K562 (cell line): ENCODE results near the gene TRIM34. TPM values are rescaled to one million over a fixed set of nuclear protein-coding genes. Genes with fewer than 3 reads are reported as not detected.

Experiments
- ATF1 ChIP-seq, 2 experiments: fragments of 450-650 bp in 1 of 2; IDR thresholded peaks; 2 replicates each; pipeline ENCODE4 v1.6.1; 2016; ENCODE audit warnings: missing compliant biosample characterization in 1 of 2, missing genetic modification characterization in 1 of 2
- CCNT2 ChIP-seq: IDR thresholded peaks from 2 replicates; pipeline ENCODE4 v1.6.1; 2011; ENCODE audit warnings: borderline replicate concordance, low read depth, mild to moderate bottlenecking, moderate library complexity, mixed read lengths, low read length; ENCODE audit not compliant: insufficient read length; ENCODE audit errors: extremely low read depth
- CREM ChIP-seq: IDR thresholded peaks from 2 replicates; pipeline ENCODE4 v1.6.1; 2014; ENCODE audit warnings: antibody characterized with exemption, low read depth
- GABPA ChIP-seq: fragments of 200-800 bp; sonication (Bioruptor generic); conservative IDR thresholded peaks from 2 replicates; pipeline ENCODE4 v1.6.1; 2016; ENCODE audit warnings: low read depth, missing genetic modification characterization, missing compliant biosample characterization
- GTF2F1 ChIP-seq: IDR thresholded peaks from 2 replicates; pipeline ENCODE4 v1.6.1; 2011; ENCODE audit warnings: low read depth, low read length, improper control_type of control experiment
- HDAC3 ChIP-seq: fragments of 450-650 bp; IDR thresholded peaks from 2 replicates; pipeline ENCODE4 v1.6.1; 2018; ENCODE audit warnings: borderline replicate concordance, mild to moderate bottlenecking, moderate library complexity; ENCODE audit not compliant: partially characterized antibody
- LEF1 ChIP-seq: fragments of 450-650 bp; IDR thresholded peaks from 2 replicates; pipeline ENCODE4 v1.6.1; 2016; ENCODE audit warnings: mild to moderate bottlenecking
- MBD2 ChIP-seq: sonication (generic); IDR thresholded peaks from 2 replicates; pipeline ENCODE4 v1.6.1; 2016; ENCODE audit warnings: low read depth, borderline replicate concordance
- PHF20 ChIP-seq: fragments of 450-650 bp; IDR thresholded peaks from 2 replicates; pipeline ENCODE4 v1.6.1; 2018; ENCODE audit not compliant: partially characterized antibody
- PML ChIP-seq: IDR thresholded peaks from 2 replicates; pipeline ENCODE4 v1.6.1; 2012; ENCODE audit warnings: low read length, inconsistent platforms
- RBFOX2 ChIP-seq: fragments of 200-400 bp; formaldehyde crosslinking; IDR thresholded peaks from 2 replicates; pipeline ENCODE4 v1.6.1; 2017; ENCODE audit warnings: low read depth, mild to moderate bottlenecking, low read length, moderate library complexity
- RUNX1 ChIP-seq: sonication (generic); IDR thresholded peaks from 2 replicates; pipeline ENCODE4 v1.6.1; 2016; ENCODE audit warnings: antibody characterized with exemption, low read depth
- SMAD1 ChIP-seq: fragments of 150-350 bp; IDR thresholded peaks from 2 replicates; pipeline ENCODE4 v1.6.1; 2014; ENCODE audit warnings: low read length, low read depth; ENCODE audit not compliant: partially characterized antibody
- SMARCC2 ChIP-seq: fragments of 450-650 bp; IDR thresholded peaks from 2 replicates; pipeline ENCODE4 v1.6.1; 2017; ENCODE audit warnings: antibody characterized with exemption, moderate library complexity, mild to moderate bottlenecking, low read depth
- ZFP1 ChIP-seq: fragments of 450-650 bp; formaldehyde crosslinking; IDR thresholded peaks from 2 replicates; pipeline ENCODE4 v1.4.0; 2020; ENCODE audit warnings: mild to moderate bottlenecking, mixed read lengths
- ZKSCAN8 ChIP-seq: fragments of 200-800 bp; sonication (Bioruptor generic); IDR thresholded peaks from 2 replicates; pipeline ENCODE4 v1.6.1; 2016; ENCODE audit warnings: missing genetic modification characterization, missing compliant biosample characterization
- ZNF124 ChIP-seq: sonication (generic); formaldehyde crosslinking; IDR thresholded peaks from 2 replicates; pipeline ENCODE4 v1.8.1; 2022; ENCODE audit warnings: missing genetic modification reagents
- polyA plus RNA-seq, 8 experiments: library from polyadenylated mRNA; depleted of rRNA in 4 of 8; stranded (reverse) in 5 of 8; unstranded in 3 of 8; fragments of >200 nt; fragmentation: Nextera tagmentation in 2 of 8; fragmentation: Illumina TruSeq in 1 of 8; extraction: Ambion mirVana in 2 of 8; extraction: Trizol in 1 of 8; gene quantifications; 2 replicates each; pipeline versions ENCODE4 v1.2.1 to v1.2.3, GENCODE V29; 2011 to 2014; ENCODE audit warnings: inconsistent platforms in 1 of 8, missing spikeins in 1 of 8
- total RNA-seq, 7 experiments: library from RNA; depleted of rRNA in 6 of 7; stranded (reverse); fragments of >200 nt in 6 of 7; fragmentation: Illumina TruSeq in 2 of 7; extraction: Trizol in 2 of 7; gene quantifications; 2 replicates each; pipeline versions ENCODE4 v1.2.1 to v1.2.3, GENCODE V29; 2011 to 2021; ENCODE audit warnings: low replicate concordance in 1 of 7
- TF ChIP-seq, protein P1 (sequence below): fragments of 200-800 bp; sonication (Bioruptor generic); IDR thresholded peaks from 2 replicates; pipeline ENCODE4 v1.6.1; 2017; ENCODE audit warnings: missing genetic modification characterization, missing compliant biosample characterization
- TF ChIP-seq, protein P2 (sequence below): sonication (generic); formaldehyde crosslinking; IDR thresholded peaks from 2 replicates; pipeline ENCODE4 v1.8.1; 2023; ENCODE audit warnings: mild to moderate bottlenecking, missing genetic modification reagents, moderate library complexity
- TF ChIP-seq, protein P3 (sequence below): fragments of 450-650 bp; IDR thresholded peaks from 2 replicates; pipeline ENCODE4 v1.6.1; 2016
- TF ChIP-seq, protein P4 (sequence below): fragments of 250-450 bp; sonication (Bioruptor Pico); IDR thresholded peaks from 2 replicates; pipeline ENCODE4 v1.6.1; 2021; ENCODE audit warnings: mild to moderate bottlenecking

TRIM34 gene
- total and polyA plus RNA-seq, 9 of the 15 experiments (the other 6 are each of a cell fraction or from before 2014, with no cell fraction given): 0.31 to 2.9 (median 1.3) TPM

DNA sequence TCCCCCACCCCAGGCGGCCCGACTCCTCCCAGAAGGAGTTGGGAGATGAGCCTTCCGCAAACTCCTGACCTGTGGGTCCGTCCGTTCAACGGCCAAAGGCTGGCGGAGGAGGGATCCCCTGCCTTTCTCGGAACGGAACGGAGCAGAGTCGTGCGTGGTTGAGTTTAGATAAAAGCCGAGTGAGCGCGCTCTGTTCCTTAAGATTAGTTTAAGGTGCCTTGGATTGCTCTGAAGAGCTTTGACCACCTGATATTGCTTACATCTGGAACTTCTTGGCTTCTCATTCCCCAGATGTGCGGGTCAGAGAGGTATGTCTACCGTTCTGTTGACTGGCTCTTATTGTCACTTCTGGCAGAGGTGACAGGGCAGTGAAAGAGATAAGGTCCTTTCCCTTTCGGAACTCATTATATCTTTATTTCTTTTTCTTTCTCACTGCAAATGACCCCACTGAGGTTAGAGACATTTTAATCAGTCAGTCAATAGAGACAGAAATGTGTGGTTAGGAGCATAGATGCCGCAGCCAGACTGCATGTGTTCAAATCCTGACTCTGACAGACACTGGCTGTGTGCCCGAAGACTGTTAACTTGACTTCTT is 28.1 kb upstream of the TRIM34 start, which contains the start of gene TRIM6 (continued):
- TF ChIP-seq, protein P1, sequence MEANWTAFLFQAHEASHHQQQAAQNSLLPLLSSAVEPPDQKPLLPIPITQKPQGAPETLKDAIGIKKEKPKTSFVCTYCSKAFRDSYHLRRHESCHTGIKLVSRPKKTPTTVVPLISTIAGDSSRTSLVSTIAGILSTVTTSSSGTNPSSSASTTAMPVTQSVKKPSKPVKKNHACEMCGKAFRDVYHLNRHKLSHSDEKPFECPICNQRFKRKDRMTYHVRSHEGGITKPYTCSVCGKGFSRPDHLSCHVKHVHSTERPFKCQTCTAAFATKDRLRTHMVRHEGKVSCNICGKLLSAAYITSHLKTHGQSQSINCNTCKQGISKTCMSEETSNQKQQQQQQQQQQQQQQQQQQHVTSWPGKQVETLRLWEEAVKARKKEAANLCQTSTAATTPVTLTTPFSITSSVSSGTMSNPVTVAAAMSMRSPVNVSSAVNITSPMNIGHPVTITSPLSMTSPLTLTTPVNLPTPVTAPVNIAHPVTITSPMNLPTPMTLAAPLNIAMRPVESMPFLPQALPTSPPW (CRISPR knock-in tag): no peak
- TF ChIP-seq GTF2F1 (no peak), ATF1 (CRISPR knock-in tag; IDR thresholded peaks at IDR 0.05) (no peak), ATF1 (tag; IDR thresholded peaks at IDR 0.05) (peak; percentile 28; the same call in 1 of the 2 replicates), ZKSCAN8 (CRISPR knock-in tag) (0 out of 2 replicates have a peak, but pooled peaks have one; percentile 42), SMAD1 (peak; percentile 31), LEF1 (peak; percentile 67), PHF20 (no peak), HDAC3 (peak; percentile 87), CREM (peak; percentile 78), ZNF124 (CRISPR knock-in tag) (no peak), RUNX1 (0 out of 2 replicates have a peak, but pooled peaks have one; percentile 72), PML (peak; percentile 93), GABPA (tag) (0 out of 2 replicates have a peak, but pooled peaks have one; percentile 19), SMARCC2 (no peak), ZFP1 (CRISPR knock-in tag) (no peak), MBD2 (peak; percentile 58; the same call in 1 of the 2 replicates), CCNT2 (peak; percentile 35), RBFOX2 (peak; percentile 46)
- TF ChIP-seq, protein P2, sequence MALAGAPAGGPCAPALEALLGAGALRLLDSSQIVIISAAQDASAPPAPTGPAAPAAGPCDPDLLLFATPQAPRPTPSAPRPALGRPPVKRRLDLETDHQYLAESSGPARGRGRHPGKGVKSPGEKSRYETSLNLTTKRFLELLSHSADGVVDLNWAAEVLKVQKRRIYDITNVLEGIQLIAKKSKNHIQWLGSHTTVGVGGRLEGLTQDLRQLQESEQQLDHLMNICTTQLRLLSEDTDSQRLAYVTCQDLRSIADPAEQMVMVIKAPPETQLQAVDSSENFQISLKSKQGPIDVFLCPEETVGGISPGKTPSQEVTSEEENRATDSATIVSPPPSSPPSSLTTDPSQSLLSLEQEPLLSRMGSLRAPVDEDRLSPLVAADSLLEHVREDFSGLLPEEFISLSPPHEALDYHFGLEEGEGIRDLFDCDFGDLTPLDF (CRISPR knock-in tag): no peak
- TF ChIP-seq, protein P3, sequence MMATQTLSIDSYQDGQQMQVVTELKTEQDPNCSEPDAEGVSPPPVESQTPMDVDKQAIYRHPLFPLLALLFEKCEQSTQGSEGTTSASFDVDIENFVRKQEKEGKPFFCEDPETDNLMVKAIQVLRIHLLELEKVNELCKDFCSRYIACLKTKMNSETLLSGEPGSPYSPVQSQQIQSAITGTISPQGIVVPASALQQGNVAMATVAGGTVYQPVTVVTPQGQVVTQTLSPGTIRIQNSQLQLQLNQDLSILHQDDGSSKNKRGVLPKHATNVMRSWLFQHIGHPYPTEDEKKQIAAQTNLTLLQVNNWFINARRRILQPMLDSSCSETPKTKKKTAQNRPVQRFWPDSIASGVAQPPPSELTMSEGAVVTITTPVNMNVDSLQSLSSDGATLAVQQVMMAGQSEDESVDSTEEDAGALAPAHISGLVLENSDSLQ: peak; percentile 69
- TF ChIP-seq, protein P4, sequence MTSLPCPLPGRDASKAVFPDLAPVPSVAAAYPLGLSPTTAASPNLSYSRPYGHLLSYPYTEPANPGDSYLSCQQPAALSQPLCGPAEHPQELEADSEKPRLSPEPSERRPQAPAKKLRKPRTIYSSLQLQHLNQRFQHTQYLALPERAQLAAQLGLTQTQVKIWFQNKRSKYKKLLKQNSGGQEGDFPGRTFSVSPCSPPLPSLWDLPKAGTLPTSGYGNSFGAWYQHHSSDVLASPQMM: no peak
